Transverse colon (tissue), 4 donors: ENCODE measurements around the gene RGS3. TPM values are rescaled to one million over a fixed set of nuclear protein-coding genes. Genes with fewer than 3 reads are reported as not detected.

Experiments
- DNase-seq: peaks from one replicate; pipeline ENCODE4 v3.0.0-alpha.2; 2019
- H3K27ac ChIP-seq, 4 donors: fragments of 200-600 bp; sonication (generic); 2 replicates each; pipeline ENCODE4 v1.5.1; 2016 to 2018; ENCODE audit warnings: inconsistent platforms in 4 of 4
- H3K27me3 ChIP-seq: fragments of 200-600 bp; sonication (generic); 2 replicates; pipeline ENCODE4 v1.5.1; 2017; ENCODE audit warnings: inconsistent platforms
- H3K36me3 ChIP-seq, 4 donors: fragments of 200-600 bp; sonication (generic); 2 replicates each; pipeline ENCODE4 v1.5.1; 2017 to 2019; ENCODE audit warnings: inconsistent platforms in 4 of 4
- H3K4me1 ChIP-seq, 4 donors: fragments of 200-600 bp; sonication (generic); 2 replicates each; pipeline ENCODE4 v1.5.1; 2017 to 2020; ENCODE audit warnings: inconsistent platforms in 4 of 4
- H3K4me3 ChIP-seq, 4 donors: fragments of 200-600 bp; sonication (generic); 1 replicate in 1 of 4; 2 replicates in 3 of 4; pipeline versions ENCODE4 v1.5.1 to v1.6.1; 2017 to 2019; ENCODE audit warnings: inconsistent platforms in 4 of 4
- H3K9me3 ChIP-seq, 2 donors: fragments of 200-600 bp; sonication (generic); 2 replicates each; pipeline ENCODE4 v1.5.1; 2017 to 2019; ENCODE audit warnings: inconsistent platforms in 2 of 2
- EP300 ChIP-seq: sonication (generic); formaldehyde crosslinking; IDR thresholded peaks from one replicate; pipeline ENCODE4 v1.6.1; 2017; ENCODE audit warnings: antibody characterized with exemption, low read depth
- POLR2A ChIP-seq: fragments of 450-650 bp; IDR thresholded peaks from one replicate; pipeline ENCODE4 v1.6.1; 2016; ENCODE audit warnings: antibody characterized with exemption, mild to moderate bottlenecking, moderate library complexity
- POLR2AphosphoS5 ChIP-seq, 3 donors: sonication (generic); formaldehyde crosslinking; IDR thresholded peaks; one replicate each; pipeline ENCODE4 v1.6.1; 2016; ENCODE audit warnings: antibody characterized with exemption in 3 of 3
- WGBS, 2 donors: methylation state at CpG; one replicate each; pipeline ENCODE4 v1.1.5; 2018; ENCODE audit warnings: low coverage in 1 of 2; 5-methylcytosine and 5-hydroxymethylcytosine counted together
- in situ Hi-C, 4 donors: fragments of 200-750 bp; cut with MboI; loops; one replicate each; pipeline versions ENCODE4 v1.15.0 to v1.15.1; 2017; ENCODE audit warnings: low sequenced_read_pairs in 3 of 4, low pct_ligation_motif_present in 1 of 4, low pct_unique_long_range_greater_than_20kb in 1 of 4
- intact Hi-C: fragments of 100-400 bp; cut with DNase I; formaldehyde crosslinking; loops from one replicate; pipeline ENCODE4 v1.15.1; 2023; ENCODE audit warnings: low total_unique reads
- total RNA-seq, 4 donors: library from RNA; depleted of rRNA; stranded (reverse); fragments of >200 nt; gene quantifications; one replicate each; pipeline ENCODE4 v1.1.0, GENCODE V29; 2016
- TF ChIP-seq, protein P1 (sequence below), 5 experiments: fragments of 200-600 bp in 3 of 5; fragments of 450-650 bp in 2 of 5; sonication (generic) in 3 of 5; IDR thresholded peaks; 1 replicate in 2 of 5; 2 replicates in 3 of 5; pipeline ENCODE4 v1.5.1; 2016 to 2017; ENCODE audit warnings: antibody characterized with exemption in 5 of 5, inconsistent platforms in 3 of 5, mild to moderate bottlenecking in 2 of 5, moderate library complexity in 1 of 5

The RGS3 gene
- total RNA-seq, 4 donors from 2014 or later: 62.7 to 150 (median 80.9) TPM

DNA sequence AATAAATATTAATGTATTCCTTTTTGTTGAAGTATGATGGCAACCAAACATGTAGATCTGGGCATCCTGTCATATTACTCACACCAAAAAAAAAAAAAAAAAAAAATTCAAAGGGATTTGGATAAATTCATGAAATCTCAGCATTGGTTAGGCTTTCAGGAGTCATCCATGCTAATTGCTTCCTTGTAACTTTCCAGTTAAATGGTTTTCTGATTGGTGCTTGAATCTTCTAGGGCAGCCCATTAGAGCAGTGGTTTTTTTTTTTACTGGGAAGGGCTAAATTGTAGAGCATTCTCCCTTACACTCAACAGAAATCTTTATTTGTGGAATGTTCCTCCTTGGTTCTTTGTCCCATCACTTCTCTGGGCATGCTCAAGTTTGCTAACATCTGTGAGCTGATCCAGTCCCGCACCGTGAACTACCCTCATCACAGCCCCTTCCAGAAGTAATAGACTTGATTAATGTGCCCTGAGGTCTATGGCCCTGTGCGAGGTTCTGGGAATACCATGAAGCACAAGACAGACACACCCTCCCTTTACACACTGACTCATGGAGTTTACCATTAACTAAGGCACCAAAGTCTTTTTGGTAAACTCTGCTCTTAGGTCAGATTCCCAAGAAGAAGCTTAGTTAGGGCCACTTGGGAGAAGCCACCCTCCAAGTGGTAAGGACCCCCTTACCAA is 56.0 kb downstream of the RGS3 start:
- H3K27me3 ChIP-seq: no peaks in the 10 kb centered on the region
- H3K4me3 ChIP-seq: peak overlapping the region in 1 of 4 donors; percentile 15
- WGBS, 2 donors: 31% methylated on average over 3 of the region's 3 CpGs; no CpG with 5 or more reads in 1 of the 2 donors
- peak; percentile 54 for DNase-seq
- no peaks in the 10 kb centered on the region for H3K9me3 ChIP-seq
- no peaks in the 10 kb centered on the region for H3K36me3 ChIP-seq
- TF ChIP-seq POLR2A (peak; percentile 43), EP300 (no peak), POLR2AphosphoS5 (IDR thresholded peaks at IDR 0.05) (peak; percentile 13 to 60 (median 58))
- H3K4me1 ChIP-seq: peaks cover 35 to 99% (median 69%) of the 10 kb centered on the region in 4 donors
- in situ Hi-C loops: no loop called here
- intact Hi-C loops: no loop called here
- H3K27ac ChIP-seq: peak overlapping the region; percentile 85 to 92 (median 86)

DNA sequence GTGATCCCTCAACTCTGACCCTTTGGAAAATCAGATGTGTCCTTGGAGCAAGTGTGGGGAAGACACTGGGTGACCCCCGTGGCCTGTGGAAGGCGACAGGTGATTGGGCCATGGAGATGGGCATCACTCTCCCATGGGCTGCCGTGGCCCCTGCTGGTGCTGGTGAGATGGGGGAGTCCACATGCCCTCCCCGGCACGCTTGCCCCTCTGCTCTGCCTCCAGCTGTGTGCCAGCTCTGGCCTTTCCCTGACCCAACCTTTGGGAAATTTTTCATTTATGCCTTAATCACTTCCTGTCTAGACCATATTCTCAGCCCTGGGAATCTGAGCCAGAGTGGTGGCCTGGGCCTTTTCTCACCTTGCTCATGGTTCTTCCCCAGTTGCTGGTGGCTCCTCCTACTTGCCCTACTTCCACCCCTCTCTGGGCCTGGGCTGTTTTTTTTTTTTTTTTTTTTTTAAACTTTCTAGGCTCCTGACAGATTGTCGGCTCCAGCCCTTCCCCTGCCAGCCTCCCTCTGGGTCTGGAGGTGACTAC is 56.6 kb downstream of the RGS3 start:
- Histone ChIP-seq H3K36me3 (no peaks in the 10 kb centered on the region), H3K27ac (peak overlapping the region; percentile 85 to 92 (median 86)), H3K4me1 (peaks cover 41 to 100% (median 73%) of the 10 kb centered on the region in 4 donors), H3K4me3 (peak overlapping the region in 1 of 4 donors; percentile 15), H3K9me3 (no peaks in the 10 kb centered on the region), H3K27me3 (no peaks in the 10 kb centered on the region)
- intact Hi-C loops: no loop called here
- 46 to 50% methylated on average over 2 to 6 of the region's 6 CpGs for WGBS, 2 donors
- DNase-seq: peak; percentile 64
- in situ Hi-C loops: no loop called here
- peak in 1 of 3 donors; percentile 4 for TF ChIP-seq POLR2AphosphoS5 (IDR thresholded peaks at IDR 0.05)
- TF ChIP-seq, protein P1, sequence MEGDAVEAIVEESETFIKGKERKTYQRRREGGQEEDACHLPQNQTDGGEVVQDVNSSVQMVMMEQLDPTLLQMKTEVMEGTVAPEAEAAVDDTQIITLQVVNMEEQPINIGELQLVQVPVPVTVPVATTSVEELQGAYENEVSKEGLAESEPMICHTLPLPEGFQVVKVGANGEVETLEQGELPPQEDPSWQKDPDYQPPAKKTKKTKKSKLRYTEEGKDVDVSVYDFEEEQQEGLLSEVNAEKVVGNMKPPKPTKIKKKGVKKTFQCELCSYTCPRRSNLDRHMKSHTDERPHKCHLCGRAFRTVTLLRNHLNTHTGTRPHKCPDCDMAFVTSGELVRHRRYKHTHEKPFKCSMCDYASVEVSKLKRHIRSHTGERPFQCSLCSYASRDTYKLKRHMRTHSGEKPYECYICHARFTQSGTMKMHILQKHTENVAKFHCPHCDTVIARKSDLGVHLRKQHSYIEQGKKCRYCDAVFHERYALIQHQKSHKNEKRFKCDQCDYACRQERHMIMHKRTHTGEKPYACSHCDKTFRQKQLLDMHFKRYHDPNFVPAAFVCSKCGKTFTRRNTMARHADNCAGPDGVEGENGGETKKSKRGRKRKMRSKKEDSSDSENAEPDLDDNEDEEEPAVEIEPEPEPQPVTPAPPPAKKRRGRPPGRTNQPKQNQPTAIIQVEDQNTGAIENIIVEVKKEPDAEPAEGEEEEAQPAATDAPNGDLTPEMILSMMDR (IDR thresholded peaks at IDR 0.05): no peak

DNA sequence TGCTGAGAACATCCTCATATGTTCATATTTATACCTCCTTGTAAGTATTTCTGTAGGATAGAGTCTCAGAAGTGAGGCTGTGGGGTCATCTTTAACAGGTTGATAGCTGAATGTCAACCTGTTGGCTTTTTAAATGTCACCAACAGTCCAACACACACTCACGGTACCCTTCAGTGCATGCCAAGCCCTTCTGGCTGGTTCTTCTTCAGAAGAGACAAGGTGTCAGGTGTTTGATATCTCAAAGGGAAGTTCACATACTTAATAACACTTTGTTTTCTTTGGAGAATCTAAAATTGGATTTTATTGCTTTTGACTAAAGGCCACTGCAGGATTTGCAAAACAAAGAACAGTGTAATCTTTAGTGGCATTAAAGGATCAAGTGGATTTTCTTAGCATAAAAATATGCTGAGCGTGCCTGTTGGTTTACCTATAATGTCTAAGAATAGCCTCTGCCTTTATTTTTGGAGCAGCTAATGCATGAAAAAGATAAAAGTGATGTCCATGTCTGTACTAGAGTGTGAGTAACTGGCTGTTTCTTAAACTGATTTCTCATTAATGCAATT is 58.2 kb downstream of the RGS3 start:
- H3K36me3 ChIP-seq: no peaks in the 10 kb centered on the region

DNA sequence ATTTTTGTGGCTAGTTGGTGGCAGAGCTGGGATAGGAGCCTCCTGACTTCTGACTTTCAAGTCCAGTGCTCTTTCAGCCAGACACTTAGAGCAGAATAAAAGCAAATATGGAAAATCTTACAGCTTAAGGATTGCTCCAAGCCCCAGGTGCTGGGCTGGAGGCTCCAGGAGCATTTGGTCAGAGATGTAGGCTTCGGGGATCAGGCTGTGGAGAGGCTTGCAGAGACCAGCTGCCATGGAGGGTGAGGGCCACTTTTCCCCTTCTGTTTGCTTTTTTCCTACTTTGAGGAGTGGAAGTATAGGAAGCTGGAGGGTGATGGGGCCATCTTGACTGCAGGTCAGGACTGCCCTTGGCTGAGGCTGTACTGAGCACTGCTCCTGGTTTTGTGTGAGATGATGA is 58.9 kb downstream of the RGS3 start:
- peaks cover 59 to 100% (median 81%) of the 10 kb centered on the region in 4 donors for H3K4me1 ChIP-seq
- H3K36me3 ChIP-seq: no peaks in the 10 kb centered on the region
- DNase-seq: no peak
- TF ChIP-seq POLR2AphosphoS5 (IDR thresholded peaks at IDR 0.05) (no peak), POLR2A (no peak), EP300 (no peak)
- TF ChIP-seq, protein P1 (IDR thresholded peaks at IDR 0.05): no peak
- in situ Hi-C loops: no loop called here
- intact Hi-C loops: no loop called here
- H3K9me3 ChIP-seq: no peaks in the 10 kb centered on the region
- WGBS, 2 donors: 71% methylated on average over 1 of the region's 1 CpG; no CpG with 5 or more reads in 1 of the 2 donors
- H3K27me3 ChIP-seq: no peaks in the 10 kb centered on the region
- H3K4me3 ChIP-seq: peak overlapping the region in 1 of 4 donors; percentile 23
- peak overlapping the region; percentile 85 to 92 (median 86) for H3K27ac ChIP-seq

More for the DNA sequence above, 58.2 kb downstream of the RGS3 start:
- WGBS, 2 donors: 18 to 46% methylated on average over 2 of the region's 2 CpGs
- H3K4me3 ChIP-seq: no peak overlapping the region
- no peak for DNase-seq
- in situ Hi-C loops (no loop called here), intact Hi-C loops (no loop called here)
- H3K4me1 ChIP-seq: peaks cover 52 to 100% (median 75%) of the 10 kb centered on the region in 4 donors
- peak in 1 of 3 donors; percentile 28 for TF ChIP-seq POLR2AphosphoS5 (IDR thresholded peaks at IDR 0.05)
- TF ChIP-seq, protein P1 (IDR thresholded peaks at IDR 0.05): no peak
- no peaks in the 10 kb centered on the region for H3K9me3 ChIP-seq
- H3K27me3 ChIP-seq: no peaks in the 10 kb centered on the region
- H3K27ac ChIP-seq: peak overlapping the region; percentile 85 to 92 (median 86)
